Transverse colon (tissue), 4 donors: ENCODE measurements around the gene EFCAB8.
"Not testable (repeated sequence)": the region's sequence is repeated elsewhere in the genome, so short reads cannot be mapped to it uniquely, and the experiment has no call there.

Experiments used
- CTCF ChIP-seq, 5 experiments: fragments of 200-600 bp in 3 of 5; fragments of 450-650 bp in 2 of 5; sonication (generic) in 3 of 5; IDR thresholded peaks; 1 replicate in 2 of 5; 2 replicates in 3 of 5; pipeline ENCODE4 v1.5.1; 2016 to 2017; ENCODE audit warnings: antibody characterized with exemption in 5 of 5, inconsistent platforms in 3 of 5, mild to moderate bottlenecking in 2 of 5, moderate library complexity in 1 of 5
- POLR2A ChIP-seq: fragments of 450-650 bp; IDR thresholded peaks from one replicate; pipeline ENCODE4 v1.6.1; 2016; ENCODE audit warnings: antibody characterized with exemption, mild to moderate bottlenecking, moderate library complexity
- POLR2AphosphoS5 ChIP-seq, 3 donors: sonication (generic); formaldehyde crosslinking; IDR thresholded peaks; one replicate each; pipeline ENCODE4 v1.6.1; 2016; ENCODE audit warnings: antibody characterized with exemption in 3 of 3

GRCh38 chr20:32962646-32963045 is 103.9 kb downstream of the EFCAB8 start:
- not testable (repeated sequence) for TF ChIP-seq POLR2A; CTCF (IDR thresholded peaks at IDR 0.05); POLR2AphosphoS5 (IDR thresholded peaks at IDR 0.05)
